Naive thymus-derived CD4-positive, alpha-beta T cell (primary cell): Measurements from ENCODE around the gene MPHOSPH9. TPM values are rescaled to one million over a fixed set of nuclear protein-coding genes. Genes with fewer than 3 reads are reported as not detected.

Experiments used
- ATAC-seq: fragments of 150-1000 bp; cut with Tn5 transposase; 2 replicates; pipeline ENCODE4 v1.10.0; 2021; ENCODE audit warnings: mild to moderate bottlenecking, moderate library complexity
- CTCF ChIA-PET: fragments of 350-600 bp; sonication (Branson Sonifier 250); formaldehyde crosslinking; loops from one replicate; lab custom pipeline; 2021; ENCODE audit warnings: antibody characterized with exemption; lab: Charles Lee
- POLR2A ChIA-PET: fragments of 350-600 bp; sonication (Branson Sonifier 250); formaldehyde crosslinking; loops from one replicate; lab custom pipeline; 2021; ENCODE audit warnings: antibody characterized with exemption, inconsistent platforms; lab: Charles Lee
- DNase-seq, 9 donors: peaks; one replicate each; pipeline versions ENCODE4 v3.0.0 to v3.0.0-alpha.2; 2020 to 2022; ENCODE audit warnings: mixed read lengths in 1 of 9
- H3K27ac ChIP-seq: one replicate; pipeline ENCODE4 v1.7.0; 2013; ENCODE audit warnings: mild to moderate bottlenecking, low read depth, low read length, moderate library complexity
- H3K27me3 ChIP-seq, 2 donors: one replicate each; pipeline ENCODE4 v1.7.0; 2013; ENCODE audit warnings: low read length in 2 of 2, mild to moderate bottlenecking in 2 of 2, moderate library complexity in 2 of 2; ENCODE audit not compliant: control insufficient read depth in 2 of 2, insufficient read depth in 2 of 2
- H3K36me3 ChIP-seq, 3 experiments: 1 replicate in 2 of 3; 2 replicates in 1 of 3; pipeline ENCODE4 v1.7.0; 2013; ENCODE audit warnings: low read length in 3 of 3, mild to moderate bottlenecking in 3 of 3, moderate library complexity in 1 of 3; ENCODE audit not compliant: insufficient read depth in 3 of 3, control insufficient read depth in 2 of 3
- H3K4me1 ChIP-seq, 2 donors: one replicate each; pipeline ENCODE4 v1.7.0; 2013; ENCODE audit warnings: low read length in 2 of 2, mild to moderate bottlenecking in 2 of 2, moderate library complexity in 1 of 2; ENCODE audit not compliant: control insufficient read depth in 2 of 2, insufficient read depth in 2 of 2
- H3K4me3 ChIP-seq: 2 replicates; pipeline ENCODE4 v1.7.0; 2013; ENCODE audit warnings: mild to moderate bottlenecking, low read length
- H3K9me3 ChIP-seq, 3 experiments: 1 replicate in 2 of 3; 2 replicates in 1 of 3; pipeline ENCODE4 v1.7.0; 2013; ENCODE audit warnings: low read length in 3 of 3; ENCODE audit not compliant: control insufficient read depth in 2 of 3
- H3K27ac Mint-ChIP-seq, 9 donors: one replicate each; pipeline ENCODE4 v1.8.0; 2020 to 2022; ENCODE audit warnings: mixed read lengths in 9 of 9, mild to moderate bottlenecking in 8 of 9, moderate library complexity in 5 of 9, inconsistent platforms in 2 of 9
- H3K27me3 Mint-ChIP-seq, 5 donors: one replicate each; pipeline ENCODE4 v1.8.0; 2021 to 2022; ENCODE audit warnings: mixed read lengths in 5 of 5, mild to moderate bottlenecking in 1 of 5
- H3K36me3 Mint-ChIP-seq, 5 donors: one replicate each; pipeline ENCODE4 v1.8.0; 2020 to 2022; ENCODE audit warnings: mixed read lengths in 5 of 5, mild to moderate bottlenecking in 3 of 5, inconsistent platforms in 1 of 5
- H3K4me1 Mint-ChIP-seq, 7 donors: one replicate each; pipeline ENCODE4 v1.8.0; 2020 to 2022; ENCODE audit warnings: mixed read lengths in 7 of 7, mild to moderate bottlenecking in 3 of 7, inconsistent platforms in 1 of 7
- H3K4me3 Mint-ChIP-seq, 10 donors: one replicate each; pipeline ENCODE4 v1.8.0; 2020 to 2022; ENCODE audit warnings: mild to moderate bottlenecking in 10 of 10, mixed read lengths in 10 of 10, moderate library complexity in 6 of 10, inconsistent platforms in 2 of 10
- H3K9me3 Mint-ChIP-seq, 11 donors: one replicate each; pipeline ENCODE4 v1.8.0; 2020 to 2022; ENCODE audit warnings: mixed read lengths in 11 of 11, mild to moderate bottlenecking in 4 of 11, inconsistent platforms in 1 of 11, moderate library complexity in 1 of 11
- intact Hi-C, 2 donors: fragments of 100-400 bp; cut with micrococcal nuclease; formaldehyde crosslinking; loops; one replicate each; pipeline ENCODE4 v1.15.1; 2023
- polyA plus RNA-seq, 2 donors: library from polyadenylated mRNA; unstranded; fragments of 300-500 nt; fragmentation: Illumina TruSeq; gene quantifications; one replicate each; pipeline ENCODE4 v1.2.3, GENCODE V29; 2021
- total RNA-seq, 6 experiments: library from RNA in 5 of 6; stranded (reverse) in 5 of 6; gene quantifications; 1 replicate in 5 of 6; 2 replicates in 1 of 6; pipeline ENCODE4 v1.2.3 and lab custom pipeline; 2021 to 2026

MPHOSPH9 gene
- total and polyA plus RNA-seq, 7 experiments from 2014 or later, result 34.0 to 102 (median 77.1) TPM

DNA sequence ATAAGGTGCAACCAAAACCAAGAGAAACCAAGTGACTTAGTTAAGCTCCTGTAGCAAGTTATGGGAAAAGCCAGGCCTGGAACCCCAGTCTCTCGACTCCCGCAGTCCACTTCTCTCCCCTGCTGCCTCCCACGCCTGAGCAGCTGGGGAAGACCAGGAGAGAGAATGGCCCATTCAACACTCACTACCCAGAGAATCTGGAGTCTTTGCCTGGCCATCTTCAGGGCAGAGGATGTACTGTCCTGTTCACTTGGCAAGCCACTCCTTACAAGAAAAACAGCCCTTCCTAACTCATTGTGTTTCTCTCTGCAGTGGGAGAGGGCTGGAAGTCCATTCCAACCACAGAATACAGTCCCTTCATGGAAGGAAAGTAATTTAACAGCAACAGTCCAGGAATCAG, 83.9 kb downstream of the MPHOSPH9 start:
- H3K4me1 Mint-ChIP-seq, result peaks cover 25 to 65% (median 51%) of the 10 kb centered on the region in 7 donors
- peak overlapping the region; percentile 76 to 95 (median 88) for H3K4me3 Mint-ChIP-seq
- H3K27me3 Mint-ChIP-seq, result peaks cover 0 to 20% (median 0%) of the 10 kb centered on the region in 5 donors
- intact Hi-C loops, result loop anchor here in 1 of 2 donors (1.0 kb wide), 1 partner anchor 89 kb away; no protein-coding TSS in a partner anchor
- Histone ChIP-seq H3K27me3 (no peaks in the 10 kb centered on the region), H3K36me3 (no peaks in the 10 kb centered on the region), H3K27ac (peak overlapping the region; percentile 71), H3K4me3 (peak overlapping the region; percentile 50), H3K9me3 (no peaks in the 10 kb centered on the region), H3K4me1 (peaks cover 6 to 29% of the 10 kb centered on the region in 2 donors)
- ATAC-seq (no peak), DNase-seq (no peak)
- H3K27ac Mint-ChIP-seq, result peak overlapping the region; percentile 58 to 92 (median 86)
- peaks cover 0 to 19% (median 7%) of the 10 kb centered on the region in 5 donors for H3K36me3 Mint-ChIP-seq
- POLR2A ChIA-PET, result interaction anchor here (1.0 to 7.3 kb wide), 8 partner anchors 13 to 89 kb away, joined by 3 to 70 read pairs (median 4); no protein-coding TSS in a partner anchor
- CTCF ChIA-PET, result interaction anchor here (1.9 to 3.5 kb wide), 2 partner anchors 10 to 105 kb away, joined by 5 to 15 read pairs; no protein-coding TSS in a partner anchor
- no peaks in the 10 kb centered on the region for H3K9me3 Mint-ChIP-seq

DNA sequence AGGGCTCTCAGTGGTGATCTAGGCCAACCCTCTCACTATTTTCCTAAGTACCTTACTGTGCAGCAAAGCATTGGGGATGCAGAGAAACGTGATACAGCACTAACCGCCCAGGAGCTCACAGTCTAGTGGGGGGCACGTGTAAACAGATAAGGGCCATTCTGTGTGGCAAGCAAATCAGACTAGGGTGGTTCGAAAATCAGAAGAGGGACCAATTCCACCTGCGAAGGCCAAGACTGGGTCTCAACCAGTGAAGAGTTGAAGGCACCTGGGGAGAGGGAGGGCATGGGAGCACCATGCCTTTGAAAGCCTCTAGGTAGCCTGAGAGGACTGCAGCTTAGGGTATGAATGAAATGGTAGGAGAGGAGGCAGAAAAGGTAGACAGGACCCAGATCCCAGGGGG, 84.3 kb downstream of the MPHOSPH9 start:
- Histone ChIP-seq H3K4me3 (no peak overlapping the region), H3K4me1 (peaks cover 6 to 29% of the 10 kb centered on the region in 2 donors), H3K27ac (no peak overlapping the region), H3K9me3 (no peaks in the 10 kb centered on the region), H3K27me3 (no peaks in the 10 kb centered on the region), H3K36me3 (no peaks in the 10 kb centered on the region)
- ATAC-seq, result no peak
- ChIA-PET CTCF (interaction anchor here (1.9 to 3.5 kb wide), 2 partner anchors 10 to 105 kb away, joined by 5 to 15 read pairs; no protein-coding TSS in a partner anchor), POLR2A (interaction anchor here (0.7 to 7.3 kb wide), 8 partner anchors 12 to 486 kb away, joined by 3 to 70 read pairs (median 4); no protein-coding TSS in a partner anchor)
- H3K27me3 Mint-ChIP-seq, result peaks cover 0 to 20% (median 0%) of the 10 kb centered on the region in 5 donors
- peaks cover 28 to 69% (median 55%) of the 10 kb centered on the region in 7 donors for H3K4me1 Mint-ChIP-seq
- H3K9me3 Mint-ChIP-seq, result no peaks in the 10 kb centered on the region
- peak overlapping the region in 8 of 9 donors; percentile 76 to 92 (median 88) for H3K27ac Mint-ChIP-seq
- DNase-seq, result no peak
- peak overlapping the region; percentile 26 to 95 (median 88) for H3K4me3 Mint-ChIP-seq
- peaks cover 0 to 19% (median 7%) of the 10 kb centered on the region in 5 donors for H3K36me3 Mint-ChIP-seq
- intact Hi-C loops, result loop anchor here in 1 of 2 donors (1.0 kb wide), 1 partner anchor 90 kb away; no protein-coding TSS in a partner anchor

DNA sequence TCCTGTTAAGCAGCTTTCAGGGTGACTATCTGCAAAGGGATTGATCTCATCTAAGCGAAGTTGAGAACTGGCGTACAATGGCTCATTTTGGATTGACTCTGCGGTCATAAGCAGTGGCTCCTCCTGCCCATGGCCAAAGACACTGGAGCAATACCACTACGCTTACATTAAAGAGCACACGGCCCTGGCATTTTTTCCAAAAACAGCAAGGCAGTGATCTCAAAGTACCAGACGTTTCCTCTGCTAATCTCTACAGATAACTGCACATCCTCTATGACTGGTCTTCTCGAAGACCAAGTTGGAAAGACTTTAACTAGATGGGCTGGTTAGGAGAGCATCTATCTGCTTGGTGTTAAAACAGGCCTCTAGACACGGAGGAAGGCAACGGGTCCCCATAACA, 84.7 kb downstream of the MPHOSPH9 start:
- intact Hi-C loops, result no loop called here

DNA sequence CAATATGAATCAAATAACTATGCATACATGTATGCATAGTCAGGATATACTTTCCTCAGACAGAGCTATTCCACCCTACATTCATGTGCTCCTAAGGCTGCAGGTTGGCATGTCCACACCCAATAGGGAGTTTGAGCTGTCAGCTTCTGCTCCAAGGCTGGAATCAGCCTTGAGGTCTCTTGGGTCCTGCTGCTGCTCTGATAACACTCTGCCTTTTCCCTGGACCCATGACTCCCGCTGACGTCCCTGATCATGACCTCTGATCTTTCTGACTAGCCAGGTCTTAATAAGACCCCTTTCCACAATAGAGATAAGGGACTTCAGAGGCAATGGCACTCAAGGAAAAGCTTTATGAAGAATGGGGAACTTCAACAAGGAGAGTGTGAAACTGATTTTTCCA, 87.7 kb downstream of the MPHOSPH9 start:
- peaks cover 0 to 34% of the 10 kb centered on the region in 2 donors for H3K4me1 ChIP-seq
- H3K9me3 ChIP-seq, result no peaks in the 10 kb centered on the region
- ATAC-seq (no peak), DNase-seq (no peak)
- H3K27me3 ChIP-seq, result no peaks in the 10 kb centered on the region
- no peaks in the 10 kb centered on the region for H3K36me3 ChIP-seq
- H3K4me3 ChIP-seq, result no peak overlapping the region
- Mint-ChIP-seq H3K4me3 (no peak overlapping the region), H3K9me3 (no peaks in the 10 kb centered on the region), H3K36me3 (peaks cover 0 to 19% (median 7%) of the 10 kb centered on the region in 5 donors), H3K4me1 (peaks cover 31 to 82% (median 76%) of the 10 kb centered on the region in 7 donors), H3K27ac (peak overlapping the region in 8 of 9 donors; percentile 1 to 84 (median 68)), H3K27me3 (peaks cover 0 to 18% (median 0%) of the 10 kb centered on the region in 5 donors)
- POLR2A ChIA-PET, result interaction anchor here (0.5 to 2.0 kb wide), 4 partner anchors 25 to 105 kb away, joined by 3 to 5 read pairs (median 4); partner anchors contain the start of genes MPHOSPH9 and MTRFR
- no peak overlapping the region for H3K27ac ChIP-seq
- CTCF ChIA-PET, result interaction anchor here (1.2 kb wide), 1 partner anchor 39 kb away, joined by 3 read pairs; no protein-coding TSS in a partner anchor
- intact Hi-C loops, result no loop called here

More for the DNA sequence above, 84.7 kb downstream of the MPHOSPH9 start:
- Mint-ChIP-seq H3K9me3 (no peaks in the 10 kb centered on the region), H3K4me1 (peaks cover 32 to 72% (median 60%) of the 10 kb centered on the region in 7 donors), H3K4me3 (peak overlapping the region; percentile 26 to 95 (median 88)), H3K36me3 (peaks cover 0 to 19% (median 7%) of the 10 kb centered on the region in 5 donors), H3K27me3 (peaks cover 0 to 20% (median 0%) of the 10 kb centered on the region in 5 donors), H3K27ac (peak overlapping the region in 8 of 9 donors; percentile 76 to 92 (median 88))
- no peak for DNase-seq
- peaks cover 6 to 31% of the 10 kb centered on the region in 2 donors for H3K4me1 ChIP-seq
- ChIA-PET POLR2A (interaction anchor here (0.7 to 7.3 kb wide), 4 partner anchors 27 to 486 kb away, joined by 3 to 70 read pairs (median 30); no protein-coding TSS in a partner anchor), CTCF (interaction anchor here (1.9 kb wide), 1 partner anchor 9 kb away, joined by 5 read pairs; no protein-coding TSS in a partner anchor)
- H3K4me3 ChIP-seq, result no peak overlapping the region
- H3K27ac ChIP-seq, result no peak overlapping the region
- no peaks in the 10 kb centered on the region for H3K36me3 ChIP-seq
- no peaks in the 10 kb centered on the region for H3K27me3 ChIP-seq
- no peaks in the 10 kb centered on the region for H3K9me3 ChIP-seq
- ATAC-seq, result no peak

DNA sequence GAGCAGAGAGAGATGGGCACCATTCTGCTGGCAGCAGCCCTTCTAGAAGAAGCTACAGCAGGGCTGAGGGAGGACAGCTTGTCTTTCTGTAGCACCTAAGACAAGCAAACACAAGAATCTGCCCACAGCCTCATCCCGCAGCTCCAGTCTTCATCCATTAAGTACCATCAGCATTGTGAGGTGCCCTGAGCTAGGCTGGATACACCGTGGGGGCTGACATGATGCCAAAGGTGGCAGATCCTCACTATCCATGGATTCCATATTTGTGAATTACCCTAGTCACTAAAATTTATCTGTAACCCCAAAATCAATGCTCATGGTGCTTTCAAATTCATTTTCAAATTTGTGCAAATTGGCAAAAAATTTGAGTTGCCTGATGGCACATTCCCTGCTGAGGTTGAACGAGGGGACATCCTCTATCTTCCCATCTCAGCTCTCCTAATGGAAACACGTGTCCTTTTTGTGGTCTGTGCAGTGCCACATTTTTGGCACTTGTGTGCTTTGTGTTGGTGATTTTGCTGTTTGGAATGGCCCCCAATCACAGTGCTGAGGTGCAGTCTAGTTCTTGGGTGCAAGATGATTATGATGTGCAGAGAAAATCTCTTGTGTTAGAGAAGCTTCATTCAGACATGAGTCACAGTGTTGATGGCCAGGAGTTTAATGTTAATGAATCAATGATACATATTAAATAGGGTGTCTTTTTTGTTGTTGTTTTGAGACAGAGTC, 89.0 kb downstream of the MPHOSPH9 start:
- H3K4me1 Mint-ChIP-seq, result peaks cover 27 to 81% (median 75%) of the 10 kb centered on the region in 7 donors
- H3K4me3 Mint-ChIP-seq, result peak overlapping the region in 1 of 10 donors; percentile 23
- H3K36me3 Mint-ChIP-seq, result peaks cover 0 to 13% (median 10%) of the 10 kb centered on the region in 5 donors
- H3K27me3 Mint-ChIP-seq, result peaks cover 0 to 7% (median 0%) of the 10 kb centered on the region in 5 donors
- CTCF ChIA-PET, result interaction anchor here (0.6 to 1.5 kb wide), 4 partner anchors 9 to 101 kb away, joined by 3 to 10 read pairs (median 4); no protein-coding TSS in a partner anchor
- Histone ChIP-seq H3K4me1 (peaks cover 0 to 27% of the 10 kb centered on the region in 2 donors), H3K27ac (no peak overlapping the region), H3K27me3 (no peaks in the 10 kb centered on the region), H3K4me3 (no peak overlapping the region), H3K36me3 (no peaks in the 10 kb centered on the region), H3K9me3 (no peaks in the 10 kb centered on the region)
- intact Hi-C loops, result no loop called here
- H3K27ac Mint-ChIP-seq, result peak overlapping the region in 5 of 9 donors; percentile 7 to 79 (median 64)
- ATAC-seq (no peak), DNase-seq (no peak)
- H3K9me3 Mint-ChIP-seq, result peaks cover 0 to 1% (median 0%) of the 10 kb centered on the region in 11 donors
- POLR2A ChIA-PET, result interaction anchor here (0.8 to 2.1 kb wide), 7 partner anchors 9 to 168 kb away, joined by 3 to 8 read pairs (median 3); partner anchors contain the start of gene OGFOD2
